HG02981 (cell line): ENCODE data around the gene PDE4B.

Source experiments
- ATAC-seq: cut with Tn5 transposase; IDR thresholded peaks from one replicate; pipeline ENCODE4 v1.9.1; 2021; ENCODE audit warnings: mild to moderate bottlenecking, moderate library complexity; ENCODE audit not compliant: unreplicated experiment

PDE4B gene

DNA sequence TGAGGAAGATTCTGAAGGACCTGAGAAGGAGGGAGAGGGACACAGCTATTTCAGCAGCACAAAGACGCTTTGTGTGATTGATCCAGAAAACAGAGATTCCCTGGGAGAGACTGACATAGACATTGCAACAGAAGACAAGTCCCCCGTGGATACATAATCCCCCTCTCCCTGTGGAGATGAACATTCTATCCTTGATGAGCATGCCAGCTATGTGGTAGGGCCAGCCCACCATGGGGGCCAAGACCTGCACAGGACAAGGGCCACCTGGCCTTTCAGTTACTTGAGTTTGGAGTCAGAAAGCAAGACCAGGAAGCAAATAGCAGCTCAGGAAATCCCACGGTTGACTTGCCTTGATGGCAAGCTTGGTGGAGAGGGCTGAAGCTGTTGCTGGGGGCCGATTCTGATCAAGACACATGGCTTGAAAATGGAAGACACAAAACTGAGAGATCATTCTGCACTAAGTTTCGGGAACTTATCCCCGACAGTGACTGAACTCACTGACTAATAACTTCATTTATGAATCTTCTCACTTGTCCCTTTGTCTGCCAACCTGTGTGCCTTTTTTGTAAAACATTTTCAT lies 579.9 kb downstream of the PDE4B start:
- no peak for ATAC-seq

- ATAC-seq = no peak
These were observed 580.5 kb downstream of the PDE4B start for GRCh38 chr1:66373157-66373591.

DNA sequence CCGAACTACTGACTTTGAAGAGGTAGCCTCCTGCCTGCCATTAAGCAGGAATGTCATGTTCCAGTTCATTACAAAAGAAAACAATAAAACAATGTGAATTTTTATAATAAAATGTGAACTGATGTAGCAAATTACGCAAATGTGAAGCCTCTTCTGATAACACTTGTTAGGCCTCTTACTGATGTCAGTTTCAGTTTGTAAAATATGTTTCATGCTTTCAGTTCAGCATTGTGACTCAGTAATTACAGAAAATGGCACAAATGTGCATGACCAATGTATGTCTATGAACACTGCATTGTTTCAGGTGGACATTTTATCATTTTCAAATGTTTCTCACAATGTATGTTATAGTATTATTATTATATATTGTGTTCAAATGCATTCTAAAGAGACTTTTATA lies 581.5 kb downstream of the PDE4B start:
- peak; percentile 44 for ATAC-seq

DNA sequence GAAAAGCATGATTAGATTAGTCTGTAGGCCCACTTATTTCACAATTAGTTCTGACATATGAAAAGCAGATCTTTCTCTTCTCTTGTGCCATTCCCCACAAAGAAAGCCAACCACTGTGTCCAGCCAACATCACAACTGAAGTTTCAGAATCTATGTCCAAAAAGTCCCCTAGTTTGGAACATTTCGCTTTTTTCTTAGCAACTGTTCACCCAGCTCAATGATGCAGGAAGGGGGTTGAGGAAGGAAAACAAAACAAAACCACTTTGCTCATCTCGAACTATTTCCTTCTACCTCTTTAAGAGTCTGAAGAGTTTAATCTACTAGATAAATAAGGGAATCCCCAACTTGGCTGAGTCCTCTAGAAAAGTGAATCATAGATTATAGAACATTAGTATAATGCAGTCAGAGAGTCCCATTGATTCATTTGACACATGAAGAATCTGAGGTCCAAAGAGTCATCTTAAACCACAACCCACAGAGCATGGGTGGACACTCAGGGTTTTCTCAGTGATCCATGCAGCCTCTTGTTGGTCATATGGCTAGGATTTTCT lies 581.9 kb downstream of the PDE4B start:
- peak; percentile 46 for ATAC-seq

DNA sequence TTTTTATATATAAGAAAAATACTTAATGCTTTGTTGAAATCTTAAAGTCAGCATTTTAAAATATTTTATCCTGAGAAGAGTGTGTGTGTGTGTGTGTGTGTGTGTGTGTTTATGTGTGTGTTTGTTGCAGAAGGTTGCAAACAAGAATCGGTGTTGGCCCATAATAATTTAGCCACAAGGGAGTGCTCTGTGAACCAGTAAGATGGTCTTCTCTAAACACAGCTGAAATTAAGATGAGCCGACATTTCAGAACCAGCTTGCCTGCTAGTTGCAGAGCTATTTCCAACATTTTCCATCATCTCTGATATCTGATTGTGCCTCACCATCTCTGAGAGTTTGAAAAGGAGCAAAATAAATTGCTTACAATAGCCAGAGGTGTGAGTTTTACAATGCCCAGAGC lies 582.4 kb downstream of the PDE4B start:
- no peak for ATAC-seq

DNA sequence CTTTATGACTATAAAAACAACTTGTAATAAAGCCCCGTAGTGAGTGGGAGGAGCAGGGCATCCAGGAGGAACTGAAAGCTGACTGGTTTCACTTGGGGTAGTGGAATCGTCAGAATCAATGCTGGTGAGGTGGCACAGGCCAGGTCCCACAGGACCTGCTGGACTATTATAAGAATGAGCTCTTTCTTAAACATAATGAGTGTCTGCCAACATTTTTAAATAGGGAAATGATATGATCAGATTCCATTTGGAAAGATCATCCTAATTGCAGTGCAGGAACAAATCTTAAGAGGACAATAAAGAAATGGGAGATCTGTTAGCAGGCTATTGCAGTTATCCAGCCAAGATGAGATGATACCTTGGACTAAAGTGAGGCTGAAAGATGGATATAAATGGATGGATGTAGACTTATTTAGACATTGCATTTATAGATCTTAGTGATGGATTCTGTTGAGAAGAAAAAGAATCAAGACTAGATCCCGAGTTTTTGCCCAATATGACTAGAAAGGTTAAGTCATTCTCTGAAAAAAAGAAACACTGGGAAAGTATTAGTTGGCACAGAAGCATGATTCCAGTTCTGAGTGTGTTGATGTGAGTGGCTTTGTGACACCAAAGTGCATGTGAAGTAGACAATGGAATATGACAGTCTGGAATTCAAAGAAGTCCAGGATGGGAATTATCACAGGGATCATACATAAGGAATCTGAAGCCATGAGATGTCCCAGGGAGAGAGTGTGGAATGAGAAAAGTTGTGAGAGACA lies 587.9 kb downstream of the PDE4B start:
- peak; percentile 97 for ATAC-seq

DNA sequence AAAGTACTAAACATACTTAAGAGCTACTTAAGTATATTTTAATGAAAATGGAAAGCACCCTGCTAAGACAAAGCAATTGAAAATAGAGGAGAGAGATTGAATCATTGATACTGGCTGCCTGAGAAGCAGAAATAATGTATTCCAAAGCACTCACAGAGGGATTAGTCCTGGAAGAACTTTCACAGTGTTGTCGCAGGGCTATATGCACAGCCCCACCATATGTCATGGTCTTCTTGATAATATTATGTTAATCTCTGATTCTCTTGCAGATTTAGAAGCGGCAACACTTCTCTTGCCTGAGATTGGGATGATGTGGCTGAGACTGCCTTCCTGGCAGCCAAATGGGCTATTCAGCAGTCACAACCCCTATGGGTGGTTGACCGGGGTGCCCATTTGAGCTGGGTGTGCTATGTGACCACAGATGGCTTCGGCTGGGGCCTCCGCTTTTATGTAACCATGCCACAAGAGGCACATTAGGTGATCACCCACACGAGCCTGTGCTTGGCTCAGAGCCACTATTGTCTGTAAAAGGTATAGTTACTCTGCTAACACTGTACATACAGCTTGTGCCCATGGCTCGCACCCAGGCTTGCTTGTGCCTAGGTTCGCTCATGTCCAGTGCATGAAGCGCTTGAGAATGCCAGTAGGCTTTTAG lies 589.1 kb downstream of the PDE4B start:
- no peak for ATAC-seq

- no peak for ATAC-seq
These were observed 590.5 kb downstream of the PDE4B start for GRCh38 chr1:66383168-66383567.

DNA sequence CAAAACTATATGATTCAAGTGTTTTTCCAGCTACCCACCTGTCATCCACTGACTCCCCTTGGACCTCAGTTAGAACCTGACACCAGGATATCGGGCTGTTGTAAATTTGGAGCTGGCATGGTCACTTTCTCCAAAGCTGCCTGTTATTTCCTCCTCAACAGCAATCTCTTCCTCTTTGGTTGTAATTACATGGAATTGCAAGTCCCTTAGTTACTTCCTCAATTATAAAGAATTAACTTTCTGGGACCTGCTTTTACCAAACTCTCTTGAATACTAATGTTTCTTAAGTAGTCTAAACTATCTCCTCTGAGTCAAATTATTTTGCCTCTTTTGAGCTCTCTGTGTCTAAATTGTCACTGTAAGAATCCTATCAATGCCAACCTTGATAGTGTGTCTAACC lies 590.9 kb downstream of the PDE4B start:
- ATAC-seq = no peak

GRCh38 chr1:66384258-66384921 lies 591.7 kb downstream of the PDE4B start:
- ATAC-seq = no peak

DNA sequence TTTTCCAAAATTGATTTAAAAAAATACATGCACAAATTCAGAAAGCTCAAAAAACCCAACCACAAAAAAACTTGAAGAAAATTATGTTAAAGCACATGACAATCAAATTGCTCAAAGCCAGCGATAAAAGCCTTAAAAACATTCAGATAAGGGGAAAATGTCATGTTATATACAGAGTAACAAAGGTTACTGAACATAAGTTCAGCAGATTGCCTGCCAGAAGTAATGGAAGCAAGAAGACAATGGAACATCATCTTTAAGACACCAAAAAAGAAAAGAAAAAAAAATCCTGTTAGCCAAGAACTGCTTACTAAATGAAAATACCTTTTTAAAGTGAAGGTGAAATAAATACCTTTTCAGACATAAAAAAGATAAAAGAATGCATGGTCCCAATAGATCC lies 594.0 kb downstream of the PDE4B start:
- ATAC-seq = no peak

- no peak for ATAC-seq
These were observed 596.2 kb downstream of the PDE4B start for GRCh38 chr1:66388913-66389312.

DNA sequence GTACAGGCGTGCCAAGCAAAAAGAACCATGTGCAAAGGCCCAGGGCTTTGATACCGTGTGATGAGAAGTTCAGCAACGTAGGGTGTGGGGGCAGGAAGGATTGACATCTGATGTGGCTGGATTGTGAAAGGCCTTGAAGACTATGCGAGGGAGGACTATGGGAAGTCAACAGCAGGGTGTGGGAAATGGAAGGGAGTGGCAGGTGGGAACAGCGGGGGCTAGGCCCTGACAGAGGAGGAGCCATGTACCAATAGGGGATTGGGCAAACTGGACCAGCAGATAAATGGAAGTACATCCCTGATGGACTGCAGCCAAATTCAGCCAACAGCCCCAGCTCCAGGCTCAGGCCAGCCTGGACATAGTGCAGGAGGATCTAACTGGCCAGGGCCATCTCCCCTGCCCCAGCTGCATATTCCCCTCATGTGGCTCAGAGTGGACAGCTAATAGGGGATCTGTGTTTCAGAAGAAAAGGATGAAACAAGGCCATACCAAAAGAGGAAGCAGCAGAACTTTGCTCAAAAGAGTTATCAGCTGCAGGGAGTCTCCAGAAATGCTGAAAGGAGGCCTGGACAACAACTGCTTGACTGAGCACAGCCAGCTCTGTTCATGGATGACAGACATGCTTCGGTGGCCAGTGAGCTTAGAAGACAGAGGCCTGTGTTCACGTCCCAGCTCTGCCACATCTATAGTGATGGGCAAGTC lies 601.0 kb downstream of the PDE4B start:
- no peak for ATAC-seq

GRCh38 chr1:66394603-66395002 lies 601.9 kb downstream of the PDE4B start:
- no peak for ATAC-seq

GRCh38 chr1:66395202-66396061 lies 602.7 kb downstream of the PDE4B start:
- no peak for ATAC-seq

- peak; percentile 58 for ATAC-seq
These were observed 603.7 kb downstream of the PDE4B start for GRCh38 chr1:66396212-66396890.

GRCh38 chr1:66397192-66397591 lies 604.5 kb downstream of the PDE4B start:
- peak; percentile 26 for ATAC-seq

- ATAC-seq = peak; percentile 10
These were observed 607.3 kb downstream of the PDE4B start for GRCh38 chr1:66399888-66400529.

- ATAC-seq = no peak
These were observed 608.0 kb downstream of the PDE4B start for GRCh38 chr1:66400660-66401059.
